ENCODE results near the gene WASF3.

Gene WASF3

DNA sequence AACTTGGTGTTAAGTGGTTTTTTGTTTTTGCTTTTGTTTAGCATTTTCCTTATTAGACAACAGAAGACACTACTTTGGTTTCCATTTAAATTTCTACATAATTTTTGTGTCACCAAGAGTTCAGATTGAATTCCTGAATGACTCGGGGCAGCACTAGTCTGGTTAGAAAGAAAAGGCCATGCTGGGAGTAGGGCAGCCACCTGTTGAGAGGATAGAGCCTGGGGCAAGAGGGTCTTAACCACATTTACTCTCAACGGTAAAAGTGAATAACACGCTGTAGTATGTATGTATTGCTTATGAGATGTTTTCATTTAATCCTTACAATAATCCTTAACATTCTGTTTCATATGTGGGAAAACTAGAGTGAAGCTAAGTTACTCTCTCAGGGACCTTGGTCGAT lies 131.5 kb downstream of the WASF3 start:
- no peak for DNase-seq

DNA sequence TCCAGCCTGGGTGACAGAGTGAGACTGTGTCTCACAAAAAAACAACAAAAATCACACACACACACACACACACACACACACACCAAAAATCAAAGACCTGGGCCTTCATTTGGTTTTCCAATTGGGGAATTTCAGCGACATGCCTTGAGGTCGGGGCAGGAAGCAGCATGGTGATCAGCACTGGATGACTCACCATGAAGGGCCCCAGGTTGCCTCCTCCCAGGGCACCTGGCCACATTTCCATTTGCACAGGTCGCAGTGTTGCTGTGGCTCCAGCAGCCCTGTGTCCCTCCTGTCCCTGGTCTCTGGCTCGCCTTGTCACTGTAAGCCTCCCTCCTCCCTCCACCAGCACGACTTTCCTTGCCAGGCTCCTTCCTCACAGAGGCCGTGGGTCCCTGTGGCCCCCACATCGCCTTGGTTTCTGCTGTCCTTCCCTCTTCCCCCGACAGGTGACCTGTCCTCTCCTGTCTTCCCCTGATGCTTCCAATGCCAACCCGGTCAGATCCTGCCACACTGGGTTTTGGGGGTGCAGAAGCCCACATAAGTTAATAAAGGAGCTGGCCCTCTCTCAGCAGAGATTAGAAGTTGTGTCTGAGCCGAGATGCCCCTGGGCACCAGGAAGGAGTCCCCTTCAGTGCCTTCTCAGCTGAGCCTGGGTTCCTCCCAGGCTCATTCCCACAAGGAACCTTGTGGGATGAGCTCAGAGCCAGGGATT lies 136.4 kb downstream of the WASF3 start:
- DNase-seq = no peak

DNA sequence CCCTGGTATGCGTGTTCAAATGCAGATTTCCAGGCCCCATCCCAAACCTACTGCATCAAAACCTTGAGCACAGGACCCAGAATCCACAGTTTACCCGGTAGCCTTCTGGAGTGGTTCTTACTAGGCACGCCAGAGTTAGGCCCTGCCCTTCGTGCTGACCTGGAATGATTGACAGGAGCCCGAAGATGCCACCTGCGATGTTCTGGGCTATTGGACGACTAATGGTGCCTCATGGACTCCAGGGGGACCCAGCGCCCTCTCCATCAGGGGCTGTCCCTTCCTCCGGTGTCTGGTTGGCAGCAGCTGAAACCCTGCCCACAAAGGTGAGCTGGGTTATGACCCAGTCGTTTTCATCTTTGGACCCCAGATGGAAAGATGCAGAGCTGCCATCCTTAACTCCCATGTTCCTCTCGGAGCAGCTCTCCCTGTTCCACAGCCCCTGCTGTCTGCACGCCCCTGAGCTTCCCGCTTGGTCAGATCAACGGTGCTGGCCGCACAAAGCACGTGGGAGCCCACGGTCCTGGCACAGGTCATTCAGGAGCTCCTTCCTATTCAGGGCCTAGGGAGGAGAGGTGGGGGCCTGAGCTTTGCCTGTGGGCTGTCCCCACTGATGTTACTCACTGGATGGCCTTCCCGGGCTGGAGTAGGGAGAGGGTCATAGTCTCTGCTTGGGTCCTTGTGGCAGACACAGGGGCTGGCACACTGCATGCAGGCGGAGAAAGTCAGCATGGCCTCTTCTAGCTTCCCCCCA lies 137.3 kb downstream of the WASF3 start:
- no peak for DNase-seq

DNA sequence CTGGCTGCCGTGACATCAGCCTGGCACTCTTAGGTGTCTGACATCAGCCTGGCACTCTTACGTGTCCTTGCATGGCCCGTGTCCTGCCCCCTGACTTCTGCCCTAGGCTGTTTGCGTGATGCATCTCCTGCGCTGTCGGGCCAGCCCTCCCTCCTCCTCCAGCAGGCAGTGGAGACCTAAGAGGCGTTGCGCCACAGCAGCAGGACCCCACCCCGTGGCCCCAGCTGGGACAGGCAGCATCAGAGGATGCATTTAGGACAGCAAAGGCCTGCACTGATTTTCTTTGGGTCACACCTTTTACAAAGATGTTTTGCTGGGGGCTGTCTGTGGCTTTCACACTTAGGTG lies 137.8 kb downstream of the WASF3 start:
- no peak for DNase-seq

DNA sequence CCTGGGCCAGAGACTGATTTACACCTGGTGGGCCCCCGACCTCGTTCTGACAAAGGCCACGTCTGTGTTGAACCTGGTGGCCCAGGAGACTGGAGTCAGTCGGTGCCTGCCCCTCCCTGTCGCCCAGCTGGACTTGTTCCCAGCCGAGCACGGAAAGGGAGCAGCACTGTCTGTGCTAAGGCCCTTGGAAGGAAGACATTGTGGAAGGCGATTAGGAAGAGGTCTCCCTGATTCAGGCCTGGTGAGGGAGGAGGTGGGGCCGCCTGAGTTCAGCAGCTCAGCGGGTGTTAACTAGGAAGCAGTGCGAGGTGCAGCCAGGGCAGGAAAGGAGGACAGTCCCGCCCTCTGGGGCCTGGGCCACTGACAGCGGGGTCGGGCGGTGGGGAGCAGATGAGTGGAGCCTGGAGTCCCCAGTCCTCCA lies 138.4 kb downstream of the WASF3 start:
- no peak for DNase-seq

DNA sequence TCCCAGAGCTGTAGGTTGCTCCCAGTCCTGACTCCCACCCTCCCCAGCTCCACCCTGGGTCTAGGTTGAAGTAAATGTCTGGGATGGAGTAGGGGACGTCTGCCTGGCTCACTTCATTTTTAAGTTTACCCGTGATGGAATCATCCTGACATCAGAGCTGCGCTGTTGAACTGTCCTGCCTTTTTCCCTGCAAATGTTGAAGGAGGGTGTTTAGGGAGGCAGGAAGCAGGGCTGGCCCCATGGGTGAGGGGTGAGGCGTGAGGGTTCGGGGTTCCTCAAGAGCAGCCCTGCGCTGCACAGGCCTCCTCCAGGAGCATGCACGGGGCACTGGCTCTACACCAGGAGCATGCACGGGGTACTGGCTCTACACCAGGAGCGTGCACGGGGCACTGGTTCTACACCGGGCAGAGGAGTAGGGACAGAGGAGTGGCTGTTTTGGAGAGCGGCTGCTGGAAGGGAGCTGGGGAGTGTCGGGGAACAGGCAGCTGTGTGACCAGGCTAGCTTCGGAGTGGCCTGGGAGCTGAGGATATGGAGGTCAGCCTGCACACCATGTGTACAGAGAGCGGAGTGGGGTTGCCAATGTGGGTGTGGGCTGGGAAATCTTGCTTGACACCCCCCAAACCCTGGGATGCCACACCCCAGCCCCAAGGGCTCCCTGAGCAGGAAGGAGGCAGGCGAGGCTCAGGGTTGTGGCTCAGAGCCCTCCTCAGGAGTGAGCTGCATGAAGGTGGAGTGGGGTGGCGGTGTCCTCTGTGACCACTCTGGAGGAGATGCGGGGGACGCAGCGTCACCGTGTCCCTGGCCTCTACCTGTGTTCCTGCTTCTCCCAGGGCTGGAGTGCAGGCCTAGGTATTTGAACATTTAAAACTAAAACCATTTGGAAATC lies 139.8 kb downstream of the WASF3 start:
- DNase-seq = no peak

DNA sequence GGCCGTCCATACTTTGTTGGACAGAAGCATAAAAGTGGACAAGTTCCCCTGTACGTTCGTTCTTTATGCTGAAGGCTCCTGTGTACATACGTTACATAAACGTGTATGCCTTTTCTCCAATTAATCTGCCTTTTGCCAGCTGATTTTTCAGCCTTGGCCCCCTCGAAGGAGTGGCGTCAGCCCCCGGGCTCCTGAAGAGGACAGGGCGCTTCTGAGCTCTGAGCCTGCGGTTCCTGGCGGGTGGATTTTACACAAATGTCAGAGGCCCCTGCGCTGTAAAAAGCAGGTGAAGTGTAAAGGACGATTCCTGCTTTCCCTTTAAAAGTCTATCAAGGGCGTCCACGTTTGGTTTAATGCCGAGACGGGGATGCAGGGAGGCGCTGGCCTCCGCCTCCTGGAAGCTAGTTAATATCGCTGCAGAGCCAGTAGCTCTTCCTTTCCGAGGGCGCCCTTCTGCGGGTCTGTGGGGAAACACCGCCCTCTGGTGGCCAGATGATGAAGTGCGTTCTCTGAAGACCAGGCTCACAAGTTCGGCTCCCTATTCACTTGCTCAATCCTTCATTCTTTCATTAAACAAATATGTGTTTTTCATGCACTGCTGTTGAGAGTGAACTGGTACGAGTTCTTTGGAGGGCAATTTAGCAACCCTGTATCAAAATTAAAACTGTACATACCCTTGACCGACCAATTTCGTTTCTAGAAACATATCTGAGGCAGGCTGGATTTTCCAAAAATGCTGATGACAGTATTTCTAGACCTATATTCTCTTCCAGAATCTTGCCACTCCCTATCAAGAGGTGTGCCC lies 141.1 kb downstream of the WASF3 start:
- DNase-seq = peak; percentile 48

DNA sequence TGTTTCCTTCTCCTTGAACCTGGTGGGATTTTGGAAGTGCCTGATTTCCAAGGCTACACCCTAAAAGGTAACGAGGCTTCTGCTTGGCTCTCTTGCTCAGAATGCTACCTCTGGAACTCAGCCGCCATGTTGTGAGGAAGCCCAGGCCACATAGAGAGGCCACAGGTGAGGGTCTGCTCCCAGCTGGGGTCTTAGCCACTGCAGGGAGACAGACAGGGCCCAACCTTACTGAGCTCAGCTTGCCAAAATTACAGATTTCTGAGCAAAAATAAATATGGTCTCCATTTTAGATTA lies 141.7 kb downstream of the WASF3 start:
- no peak for DNase-seq

DNA sequence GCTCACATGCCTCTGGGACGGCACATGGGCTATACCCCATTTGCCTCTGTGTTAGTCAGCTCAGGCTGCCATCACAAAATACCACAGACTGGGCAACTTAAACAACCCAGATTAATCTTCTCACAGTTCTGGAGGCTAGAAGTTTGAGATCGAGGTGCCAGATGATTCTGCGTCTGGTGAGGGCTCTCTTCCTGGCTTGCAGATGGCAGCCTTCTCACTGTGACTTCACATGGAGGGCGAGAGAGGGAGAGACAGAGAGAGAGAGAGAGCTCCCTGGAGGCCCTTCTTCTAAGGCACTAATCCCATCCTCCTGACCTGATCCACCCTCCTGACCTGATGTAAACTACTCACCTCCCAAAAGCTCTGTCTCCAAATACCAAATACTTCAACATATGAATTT lies 148.1 kb downstream of the WASF3 start:
- DNase-seq = no peak

DNA sequence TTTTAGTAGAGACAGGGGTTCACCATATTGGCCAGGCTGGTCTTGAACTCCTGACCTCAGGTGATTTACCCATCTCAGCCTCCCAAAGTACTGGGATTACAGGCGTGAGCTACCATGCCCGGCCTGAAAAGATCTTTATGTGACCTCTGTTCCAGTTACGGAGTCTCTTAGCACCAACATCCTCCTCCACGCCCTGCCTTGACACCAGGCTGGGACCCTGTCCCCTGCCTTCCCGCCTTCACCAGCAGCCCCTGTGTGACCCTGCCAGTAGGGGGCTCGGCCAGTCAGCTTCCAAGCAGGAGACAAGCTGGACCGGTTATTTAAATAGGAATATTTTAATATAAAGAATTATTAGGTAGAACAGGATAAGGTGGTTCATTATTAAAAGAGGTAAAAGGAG lies 148.9 kb downstream of the WASF3 start:
- no peak for DNase-seq

DNA sequence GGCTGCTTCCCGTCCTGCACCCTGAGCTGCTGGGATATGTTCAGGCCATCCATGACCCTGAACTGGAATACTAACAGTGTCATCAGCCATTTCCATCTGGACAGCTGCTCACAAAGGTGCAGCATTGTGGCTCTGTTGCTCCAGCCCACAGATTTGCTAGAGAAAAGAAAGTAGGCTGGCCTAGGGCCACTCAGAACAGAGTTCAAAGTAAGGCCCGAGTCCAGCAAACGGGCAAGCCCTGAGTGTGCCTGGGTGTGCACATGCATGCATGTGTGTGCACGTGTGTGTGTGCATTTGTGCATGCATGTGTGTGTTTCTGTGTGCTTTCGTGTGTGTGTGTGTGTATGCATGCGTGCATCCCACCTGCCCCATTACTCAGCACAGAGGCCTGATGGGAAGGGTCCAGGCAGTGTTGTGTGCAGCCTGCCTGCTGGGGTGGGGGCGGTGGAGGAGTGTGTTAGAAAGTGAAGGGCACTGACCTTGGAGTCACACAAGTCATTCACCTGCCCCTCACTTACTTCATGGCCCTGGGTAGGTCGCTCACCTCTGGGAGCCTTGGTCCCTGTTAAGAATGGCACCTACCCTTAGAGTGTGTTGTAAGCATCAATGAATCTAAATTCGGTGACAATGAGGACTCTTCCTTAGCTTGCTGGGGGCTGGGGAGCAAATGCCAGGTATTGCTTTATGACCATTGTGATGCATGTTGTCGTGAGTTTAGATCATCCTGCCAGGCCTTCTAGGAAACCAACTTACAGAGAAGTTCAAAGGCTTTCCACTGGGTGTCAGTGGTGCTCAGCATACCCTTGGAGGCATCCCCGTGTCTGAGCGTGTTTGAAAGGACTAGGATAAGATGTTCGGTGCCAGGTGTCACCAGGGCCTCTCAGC lies 149.9 kb downstream of the WASF3 start:
- DNase-seq = peak; percentile 20

DNA sequence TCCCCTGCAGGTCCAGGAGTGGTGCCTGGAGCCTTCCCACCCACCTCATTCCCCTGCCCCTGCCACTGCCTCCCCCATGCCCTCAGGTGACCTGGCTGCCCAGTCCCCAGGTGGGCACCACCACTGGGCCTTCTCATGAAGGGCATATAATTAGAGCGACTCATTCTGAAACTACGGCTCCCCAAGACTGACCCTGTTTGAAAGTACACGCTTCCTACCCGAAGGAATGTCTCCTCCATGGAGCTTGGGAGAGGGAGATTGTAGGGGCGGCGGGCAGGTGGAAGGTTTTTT lies 150.5 kb downstream of the WASF3 start:
- no peak for DNase-seq

DNA sequence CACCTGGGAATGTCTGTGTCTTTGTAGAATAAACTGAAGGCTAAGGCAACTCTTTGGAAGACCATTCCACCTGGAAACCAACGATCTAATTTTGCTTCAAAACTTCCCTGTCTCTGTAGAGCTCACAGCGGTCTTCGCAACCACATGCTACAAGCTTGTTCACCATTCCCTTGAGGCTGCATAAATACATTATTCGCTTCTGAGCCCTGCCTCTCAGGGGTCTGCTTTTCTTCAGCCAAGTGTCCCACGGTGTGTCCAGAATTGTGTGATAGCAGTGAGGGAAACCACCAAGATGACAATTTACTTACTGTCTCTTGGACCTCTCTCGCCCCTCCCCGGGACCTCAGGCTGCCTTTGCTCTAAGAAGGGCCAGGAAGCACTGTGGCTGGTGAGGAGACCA lies 152.0 kb downstream of the WASF3 start:
- no peak for DNase-seq

DNA sequence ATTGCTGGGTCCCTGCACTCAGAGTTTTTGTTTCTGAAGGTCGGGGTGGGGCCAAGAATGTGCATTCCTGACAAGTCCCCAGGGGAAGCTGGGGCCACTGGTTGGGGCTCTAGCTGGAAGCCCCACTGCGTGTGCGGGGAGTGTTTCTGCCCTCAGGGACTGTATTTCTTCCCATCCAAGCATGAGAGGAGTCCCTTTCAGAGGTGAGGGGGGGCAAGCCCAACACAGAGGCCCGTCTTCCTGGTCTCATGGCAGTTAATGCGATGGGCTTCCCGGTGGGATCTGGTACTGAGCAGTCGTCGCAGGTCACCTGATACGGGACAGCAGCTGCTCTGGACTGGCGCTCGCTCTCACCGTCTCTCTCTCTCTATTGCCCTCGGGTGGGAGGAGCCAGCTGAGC lies 152.7 kb downstream of the WASF3 start:
- DNase-seq = no peak

DNA sequence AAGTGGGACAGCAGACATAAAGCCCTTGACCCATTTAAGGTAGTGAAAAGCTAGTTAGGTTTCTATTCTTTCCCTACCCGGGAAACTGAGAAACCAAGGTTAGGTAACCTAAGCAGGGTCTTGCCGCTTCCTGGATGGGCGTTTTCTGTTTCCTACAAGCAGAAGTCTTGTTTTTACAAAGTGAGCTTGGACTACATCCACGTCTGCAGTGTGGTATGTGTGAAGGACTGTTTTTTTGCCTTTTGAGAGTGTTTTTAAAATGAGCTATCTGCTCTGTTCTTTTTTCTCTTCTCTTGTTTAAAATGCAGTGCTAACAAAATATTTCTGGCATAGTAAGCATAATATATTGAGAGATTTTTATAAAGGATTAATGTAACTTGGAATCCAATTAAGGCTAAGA lies 153.7 kb downstream of the WASF3 start:
- DNase-seq = no peak

DNA sequence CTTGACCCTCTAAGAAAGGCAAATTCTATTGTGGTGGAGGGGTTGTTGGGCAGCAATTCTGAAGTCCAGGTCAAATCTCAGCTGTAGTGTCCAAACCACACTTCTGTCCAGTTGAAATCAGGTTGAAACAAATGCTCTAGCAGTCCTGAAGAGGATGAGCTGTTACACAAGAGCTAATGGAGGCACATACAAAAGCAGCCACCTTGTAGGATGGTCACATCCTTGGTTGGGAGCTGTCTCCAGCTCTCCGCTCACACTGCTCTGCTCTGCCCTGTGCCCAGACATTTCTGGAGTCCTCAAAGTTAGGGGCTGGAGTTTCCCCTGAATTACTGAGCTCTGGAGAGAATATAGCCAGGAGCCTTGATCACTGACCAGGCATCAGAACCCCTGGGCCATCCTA lies 155.9 kb downstream of the WASF3 start:
- DNase-seq = no peak

DNA sequence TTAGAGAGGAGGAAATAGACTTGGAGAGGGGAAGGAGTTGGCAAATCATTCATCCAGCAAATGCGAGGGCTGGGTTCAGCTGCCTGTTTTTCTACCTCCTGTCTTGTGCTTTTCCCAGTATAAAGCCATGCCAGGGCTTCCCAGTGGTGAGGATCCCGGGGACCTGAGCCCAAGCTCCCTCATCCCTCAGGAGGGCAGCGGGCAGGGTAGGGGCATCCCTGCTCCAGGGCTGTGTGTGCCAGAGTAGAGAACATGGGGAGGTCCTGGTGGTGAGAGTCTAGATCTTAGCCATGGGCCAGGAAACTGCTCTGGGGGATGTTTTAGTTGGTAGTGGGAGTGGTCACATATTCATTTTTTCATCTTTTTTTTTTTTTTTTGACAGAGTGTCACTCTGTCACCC lies 159.5 kb downstream of the WASF3 start:
- no peak for DNase-seq

DNA sequence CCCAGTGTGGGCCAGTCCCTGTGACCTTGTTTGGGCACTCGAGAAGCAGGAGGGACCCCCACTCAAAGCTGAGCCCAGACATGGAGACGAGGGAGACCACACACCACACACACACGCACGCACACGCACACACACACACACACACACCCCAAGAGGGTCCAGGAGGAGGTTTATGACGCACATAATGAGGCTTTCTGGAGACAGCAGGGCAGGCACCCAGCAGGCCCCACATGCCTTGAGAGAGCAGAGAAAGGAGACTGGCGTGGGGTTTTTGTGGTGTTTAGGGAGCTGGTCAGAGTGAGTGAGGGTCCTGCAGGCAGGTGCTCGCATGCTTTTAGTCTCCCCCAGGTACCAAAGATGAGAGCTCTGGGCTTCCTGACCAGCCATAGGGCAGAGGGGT lies 160.7 kb downstream of the WASF3 start:
- no peak for DNase-seq

DNA sequence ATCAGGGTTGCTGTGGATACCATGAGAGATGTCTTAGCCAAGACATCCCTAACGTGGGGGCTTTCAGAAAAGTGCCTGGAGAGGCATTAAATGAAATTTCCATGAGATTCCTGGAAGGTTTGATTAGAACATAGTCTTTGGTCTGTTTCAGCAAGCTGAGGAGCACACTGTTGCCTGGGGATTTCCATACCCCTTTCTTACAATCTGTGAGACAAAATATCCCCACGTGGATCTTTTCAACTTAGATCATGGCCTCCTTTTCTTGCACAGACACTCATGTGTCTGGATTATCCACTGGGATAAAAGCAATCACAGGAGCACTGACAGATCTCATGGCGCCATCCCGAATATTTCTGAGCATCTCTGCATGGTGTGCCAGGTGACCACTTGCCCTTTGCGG lies 161.4 kb downstream of the WASF3 start:
- no peak for DNase-seq

DNA sequence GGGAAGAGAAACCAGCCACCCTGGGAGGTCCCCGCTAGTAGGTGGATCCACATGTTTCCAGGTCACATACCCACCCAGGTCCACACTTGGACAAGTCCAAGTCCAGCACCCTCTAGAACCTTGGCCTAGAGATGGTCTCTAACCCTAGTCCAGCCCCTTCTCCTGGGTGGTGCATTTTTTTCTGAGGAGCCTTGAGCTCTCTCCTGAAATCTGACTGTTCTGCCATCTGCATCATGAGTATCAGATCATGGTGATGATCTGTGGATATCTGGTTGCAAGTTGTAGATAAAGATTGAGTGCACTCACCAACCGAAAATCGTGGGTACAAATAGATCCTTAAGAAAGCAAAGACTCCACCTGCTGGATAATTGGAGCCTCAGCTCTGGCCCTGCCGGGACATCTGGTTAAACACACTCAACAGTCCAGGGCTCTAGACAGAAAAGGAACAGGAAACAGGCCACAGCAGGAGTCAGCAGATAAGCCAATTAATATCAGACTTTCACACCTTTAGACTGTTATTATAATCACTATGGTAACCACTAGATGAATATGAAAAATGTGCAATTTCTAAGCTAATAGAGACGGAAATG lies 162.0 kb downstream of the WASF3 start:
- peak; percentile 31 for DNase-seq

DNA sequence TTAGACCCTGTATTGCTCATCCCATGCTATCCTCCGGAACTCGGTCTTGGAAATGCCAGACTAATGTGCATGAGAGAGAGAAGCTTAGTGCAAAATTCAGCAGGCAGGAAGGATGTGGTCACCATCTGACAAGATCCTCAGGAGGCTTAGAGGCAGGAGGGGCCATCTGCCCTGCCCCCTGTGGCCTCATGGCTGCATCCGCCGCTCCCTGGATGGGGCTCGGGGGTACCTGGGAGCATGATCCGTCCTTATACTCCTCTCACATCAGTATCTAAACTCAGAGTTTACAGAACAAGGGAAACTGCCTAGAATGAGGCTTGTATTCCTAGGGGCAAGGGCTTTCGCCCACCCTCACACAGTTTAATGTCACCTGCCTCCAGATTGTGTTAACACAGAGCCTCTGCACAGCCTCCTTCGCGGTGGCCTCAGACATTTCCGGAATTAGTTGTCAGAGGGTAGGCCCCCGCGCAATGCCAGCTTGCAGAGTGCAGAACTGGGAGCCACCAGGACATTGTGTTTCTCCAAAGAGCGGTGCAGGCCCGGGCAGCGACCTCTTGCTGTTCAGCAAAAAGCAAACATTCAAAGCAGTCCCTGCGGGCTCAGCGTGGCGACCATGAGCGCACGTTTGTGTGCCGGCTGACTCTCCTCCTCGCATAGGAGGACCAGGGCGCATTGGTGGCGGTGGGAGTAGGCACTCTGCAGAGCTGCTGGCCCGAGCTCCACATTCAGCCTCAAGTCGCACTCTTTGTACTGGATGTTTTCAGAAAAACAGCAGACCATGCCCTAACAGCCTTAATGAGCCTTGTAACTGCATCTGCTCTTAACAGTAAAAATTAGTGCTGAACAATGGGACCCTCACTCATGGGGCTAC lies 164.0 kb downstream of the WASF3 start:
- no peak for DNase-seq
